BJ (cell line): ENCODE data around the gene C12orf75. TPM values are rescaled to one million over a fixed set of nuclear protein-coding genes. Genes with fewer than 3 reads are reported as not detected.

Experiments used
- CTCF ChIA-PET: fragments of 350-600 bp; formaldehyde crosslinking; extraction: SDS; loops from one replicate; lab custom pipeline; 2021; ENCODE audit warnings: antibody characterized with exemption, inconsistent platforms; lab: Yijun Ruan, JAX
- POLR2A ChIA-PET: fragments of 300-600 bp; sonication (Branson Sonifier 250); formaldehyde crosslinking; extraction: SDS; loops from one replicate; lab custom pipeline; 2021; ENCODE audit warnings: antibody characterized with exemption; lab: Charles Lee
- DNase-seq: peaks from one replicate; pipeline ENCODE4 v3.0.0-alpha.2; 2011; ENCODE audit warnings: low read depth
- H3K27me3 ChIP-seq: 2 replicates; pipeline ENCODE4 v1.6.0; 2011; ENCODE audit warnings: low read length; ENCODE audit not compliant: control insufficient read depth, insufficient read depth
- H3K36me3 ChIP-seq: 2 replicates; pipeline ENCODE4 v1.5.1; 2011; ENCODE audit warnings: low read length; ENCODE audit not compliant: control insufficient read depth, insufficient read depth
- H3K4me3 ChIP-seq: 2 replicates; pipeline ENCODE4 v1.5.1; 2011; ENCODE audit warnings: low read depth, mild to moderate bottlenecking, control low read depth, low read length
- polyA plus RNA-seq: library from polyadenylated mRNA; depleted of rRNA; stranded (reverse); fragments of >200 nt; gene quantifications from 2 replicates; pipeline ENCODE4 v1.2.3, GENCODE V29; 2011
- TF ChIP-seq, protein P1 (sequence below): IDR thresholded peaks from 2 replicates; pipeline ENCODE4 v1.5.1; 2011; ENCODE audit warnings: low read depth, mild to moderate bottlenecking, control low read depth, inconsistent platforms, low read length, moderate library complexity; ENCODE audit not compliant: insufficient read depth

The C12orf75 gene
- polyA plus RNA-seq, 1 experiment: 365 TPM

DNA sequence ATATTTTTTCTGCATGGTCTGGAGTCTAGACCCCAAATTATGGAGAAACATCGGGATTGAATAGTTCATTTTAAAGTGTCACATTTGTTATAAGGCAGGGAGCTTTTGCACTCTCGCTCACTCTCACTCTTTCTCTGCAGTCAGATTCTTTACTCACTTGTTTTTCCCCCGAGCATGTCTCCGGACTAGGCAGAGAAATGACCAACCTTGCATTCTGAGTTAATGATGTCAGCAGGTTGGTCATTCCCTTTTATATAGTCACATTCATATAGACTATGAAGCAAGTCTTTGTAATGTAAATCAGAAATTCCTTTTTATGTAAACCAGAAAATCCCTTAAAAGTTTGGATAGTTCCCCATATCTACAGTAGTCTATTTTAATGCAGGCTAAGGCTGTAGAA is 4.1 kb downstream of the C12orf75 start:
- H3K27me3 ChIP-seq: no peaks in the 10 kb centered on the region
- TF ChIP-seq, protein P1, sequence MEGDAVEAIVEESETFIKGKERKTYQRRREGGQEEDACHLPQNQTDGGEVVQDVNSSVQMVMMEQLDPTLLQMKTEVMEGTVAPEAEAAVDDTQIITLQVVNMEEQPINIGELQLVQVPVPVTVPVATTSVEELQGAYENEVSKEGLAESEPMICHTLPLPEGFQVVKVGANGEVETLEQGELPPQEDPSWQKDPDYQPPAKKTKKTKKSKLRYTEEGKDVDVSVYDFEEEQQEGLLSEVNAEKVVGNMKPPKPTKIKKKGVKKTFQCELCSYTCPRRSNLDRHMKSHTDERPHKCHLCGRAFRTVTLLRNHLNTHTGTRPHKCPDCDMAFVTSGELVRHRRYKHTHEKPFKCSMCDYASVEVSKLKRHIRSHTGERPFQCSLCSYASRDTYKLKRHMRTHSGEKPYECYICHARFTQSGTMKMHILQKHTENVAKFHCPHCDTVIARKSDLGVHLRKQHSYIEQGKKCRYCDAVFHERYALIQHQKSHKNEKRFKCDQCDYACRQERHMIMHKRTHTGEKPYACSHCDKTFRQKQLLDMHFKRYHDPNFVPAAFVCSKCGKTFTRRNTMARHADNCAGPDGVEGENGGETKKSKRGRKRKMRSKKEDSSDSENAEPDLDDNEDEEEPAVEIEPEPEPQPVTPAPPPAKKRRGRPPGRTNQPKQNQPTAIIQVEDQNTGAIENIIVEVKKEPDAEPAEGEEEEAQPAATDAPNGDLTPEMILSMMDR: no peak
- peaks cover 5% of the 10 kb centered on the region for H3K36me3 ChIP-seq
- DNase-seq: no peak
- H3K4me3 ChIP-seq: peak overlapping the region; percentile 24
- POLR2A ChIA-PET: interaction anchor here (0.6 kb wide), 3 partner anchors 19 to 37 kb away, joined by 3 read pairs; no protein-coding TSS in a partner anchor
- CTCF ChIA-PET: interaction anchor here (0.7 to 1.5 kb wide), 3 partner anchors 12 to 57 kb away, joined by 3 to 4 read pairs (median 4); no protein-coding TSS in a partner anchor

DNA sequence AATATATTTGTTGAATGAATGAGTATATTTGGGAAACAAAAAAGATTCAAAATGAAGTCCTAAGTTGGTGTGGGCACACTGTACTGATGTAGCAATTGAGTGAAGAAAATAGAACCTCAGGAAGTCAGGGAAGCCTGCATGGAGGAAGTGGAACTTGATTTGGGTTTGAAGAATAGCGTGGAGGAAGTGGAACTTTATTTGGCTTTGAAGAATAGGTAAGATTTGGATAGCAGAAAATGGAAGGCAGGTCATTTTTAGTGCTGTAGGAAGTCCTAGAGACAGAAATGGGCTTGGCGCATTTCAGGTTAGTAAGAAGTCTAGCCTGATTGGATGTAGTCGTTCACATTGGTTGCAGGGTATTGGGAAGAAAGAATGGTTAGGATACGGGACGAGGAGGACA is 5.4 kb downstream of the C12orf75 start:
- Histone ChIP-seq H3K4me3 (no peak overlapping the region), H3K27me3 (no peaks in the 10 kb centered on the region), H3K36me3 (peaks cover 5% of the 10 kb centered on the region)
- ChIA-PET CTCF (interaction anchor here (1.5 kb wide), 1 partner anchor 58 kb away, joined by 4 read pairs; no protein-coding TSS in a partner anchor), POLR2A (no interaction called here)
- DNase-seq: no peak
- TF ChIP-seq, protein P1: no peak

GRCh38 chr12:105336411-105336810 is 5.9 kb downstream of the C12orf75 start:
- peaks cover 5% of the 10 kb centered on the region for H3K36me3 ChIP-seq
- no peak for DNase-seq
- no peaks in the 10 kb centered on the region for H3K27me3 ChIP-seq
- ChIA-PET CTCF (no interaction called here), POLR2A (no interaction called here)
- no peak overlapping the region for H3K4me3 ChIP-seq
- TF ChIP-seq, protein P1: no peak

- ChIA-PET CTCF (interaction anchor here (1.1 kb wide), 1 partner anchor 17 kb away, joined by 3 read pairs; no protein-coding TSS in a partner anchor), POLR2A (interaction anchor here (0.5 kb wide), 1 partner anchor 109 kb away, joined by 3 read pairs; no protein-coding TSS in a partner anchor)
- H3K27me3 ChIP-seq: no peaks in the 10 kb centered on the region
- TF ChIP-seq, protein P1: no peak
- H3K36me3 ChIP-seq: peaks cover 6% of the 10 kb centered on the region
- no peak for DNase-seq
- H3K4me3 ChIP-seq: no peak overlapping the region
Observed at GRCh38 chr12:105337391-105337790, 6.9 kb downstream of the C12orf75 start.

DNA sequence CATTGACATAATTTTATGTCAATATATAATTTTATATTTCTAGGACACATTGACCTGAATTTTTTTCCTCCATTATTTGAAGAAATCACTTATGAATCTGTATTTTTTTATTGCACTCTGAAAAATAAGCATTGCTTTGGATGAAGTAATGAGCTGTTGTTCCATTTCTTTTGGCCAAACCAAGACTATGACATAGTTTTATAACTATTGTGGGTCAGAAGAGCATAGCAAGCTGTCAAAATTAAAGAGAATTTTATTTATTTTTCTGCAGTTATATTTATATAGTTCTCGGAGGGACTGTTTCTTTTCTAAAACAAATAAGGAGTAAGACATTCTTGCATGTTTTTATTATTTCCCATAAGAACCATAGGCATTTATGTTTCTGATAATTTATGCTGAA is 8.5 kb downstream of the C12orf75 start:
- Histone ChIP-seq H3K36me3 (peaks cover 8% of the 10 kb centered on the region), H3K4me3 (no peak overlapping the region), H3K27me3 (no peaks in the 10 kb centered on the region)
- CTCF ChIA-PET: interaction anchor here (1.0 kb wide), 1 partner anchor 39 kb away, joined by 3 read pairs; no protein-coding TSS in a partner anchor
- no peak for DNase-seq
- POLR2A ChIA-PET: no interaction called here
- TF ChIP-seq, protein P1: no peak
